ENCODE data around the gene PIWIL4.

DNA sequence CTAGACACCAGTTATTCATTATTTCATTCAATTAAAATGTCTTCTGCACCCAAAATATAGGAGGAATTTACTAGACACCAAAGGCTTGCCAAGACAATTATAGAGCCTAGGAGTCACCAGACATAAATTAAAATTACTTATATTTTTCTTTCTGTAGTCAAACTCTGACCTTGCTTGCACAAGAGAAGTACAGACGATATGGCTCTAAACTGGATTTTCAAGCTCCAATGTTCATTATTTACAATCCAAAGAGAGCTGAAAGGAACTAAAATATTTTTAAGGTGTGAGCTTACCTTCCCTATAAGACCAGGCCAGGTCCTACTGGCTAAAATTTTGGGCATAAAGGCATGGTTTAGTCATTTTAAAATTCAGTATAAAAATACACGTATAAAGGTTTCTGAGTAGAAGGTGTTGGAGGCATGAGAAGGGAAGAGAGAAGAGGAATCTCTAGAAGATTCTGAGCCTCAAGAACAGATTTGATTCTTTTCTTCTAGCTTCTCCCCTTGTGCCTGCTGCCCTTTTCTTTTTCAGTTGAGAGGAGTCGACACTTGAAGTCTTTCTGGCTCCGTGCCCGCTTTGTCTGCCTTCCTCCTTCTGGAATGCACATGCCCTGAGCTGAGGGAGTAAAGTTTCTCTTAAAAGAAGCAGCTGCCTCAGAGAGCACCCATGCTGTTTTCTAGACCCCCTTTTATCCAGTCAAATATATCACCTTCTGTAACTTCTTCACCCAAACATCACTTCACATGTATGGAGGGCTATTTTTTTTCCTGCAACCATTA is 41.4 kb upstream of the PIWIL4 start:
- TF ChIP-seq CTCF (IDR thresholded peaks at IDR 0.05) (no peak), POLR2A (IDR thresholded peaks at IDR 0.05) (no peak)
